Gastrocnemius medialis (tissue), 4 donors: ENCODE data around the gene POLR3GL. TPM values are rescaled to one million over a fixed set of nuclear protein-coding genes. Genes with fewer than 3 reads are reported as not detected.

Experiments used
- ATAC-seq, 2 donors: fragments of 150-250 bp; one replicate each; pipeline ENCODE4 v1.9.1; 2016
- DNase-seq, 2 donors: peaks; one replicate each; pipeline ENCODE4 v3.0.0-alpha.2; 2019
- H3K27ac ChIP-seq, 4 donors: fragments of 200-600 bp; sonication (generic); 1 replicate in 1 of 4; 2 replicates in 3 of 4; pipeline ENCODE4 v1.5.1; 2016 to 2018; ENCODE audit warnings: mild to moderate bottlenecking in 2 of 4, moderate library complexity in 1 of 4
- H3K27me3 ChIP-seq, 3 donors: fragments of 200-600 bp; sonication (generic) in 2 of 3; 1 replicate in 1 of 3; 2 replicates in 2 of 3; pipeline versions ENCODE4 v1.5.1 to v1.6.0; 2016 to 2019; ENCODE audit warnings: mild to moderate bottlenecking in 1 of 3, moderate library complexity in 1 of 3
- H3K36me3 ChIP-seq, 2 donors: fragments of 200-600 bp; sonication (generic) in 1 of 2; one replicate each; pipeline ENCODE4 v1.5.1; 2017 to 2018
- H3K4me1 ChIP-seq, 2 donors: fragments of 200-600 bp; sonication (generic) in 1 of 2; one replicate each; pipeline ENCODE4 v1.5.1; 2016 to 2017; ENCODE audit warnings: mild to moderate bottlenecking in 2 of 2
- H3K4me3 ChIP-seq, 4 donors: fragments of 200-600 bp; sonication (generic) in 3 of 4; 1 replicate in 1 of 4; 2 replicates in 3 of 4; pipeline ENCODE4 v1.5.1; 2016 to 2019; ENCODE audit warnings: mild to moderate bottlenecking in 2 of 4
- H3K9me3 ChIP-seq, 3 donors: fragments of 200-600 bp; sonication (generic) in 2 of 3; 1 replicate in 1 of 3; 2 replicates in 2 of 3; pipeline ENCODE4 v1.5.1; 2016 to 2019
- CTCF ChIP-seq, 5 experiments: fragments of 450-650 bp in 3 of 5; fragments of 200-600 bp in 2 of 5; sonication (generic) in 2 of 5; IDR thresholded peaks in 4 of 5; conservative IDR thresholded peaks in 1 of 5; 1 replicate in 4 of 5; 2 replicates in 1 of 5; pipeline ENCODE4 v1.5.1; 2016 to 2019; ENCODE audit warnings: antibody characterized with exemption in 5 of 5, mild to moderate bottlenecking in 3 of 5, moderate library complexity in 3 of 5
- POLR2A ChIP-seq, 2 donors: fragments of 450-650 bp; IDR thresholded peaks; one replicate each; pipeline ENCODE4 v1.6.1; 2017; ENCODE audit warnings: antibody characterized with exemption in 2 of 2, mild to moderate bottlenecking in 2 of 2, moderate library complexity in 2 of 2
- in situ Hi-C, 4 donors: fragments of 200-750 bp; cut with MboI; loops; one replicate each; pipeline versions ENCODE4 v1.15.0 to v1.8.0; 2017; ENCODE audit warnings: low sequenced_read_pairs in 4 of 4
- intact Hi-C: fragments of 100-400 bp; cut with DNase I; formaldehyde crosslinking; loops from one replicate; pipeline ENCODE4 v1.15.1; 2023; ENCODE audit warnings: low total_unique reads
- total RNA-seq, 4 donors: library from RNA; depleted of rRNA; stranded (reverse); fragments of >200 nt; gene quantifications; one replicate each; pipeline versions ENCODE4 v1.1.0 to v1.2.3, GENCODE V29; 2016

Gene POLR3GL
- total RNA-seq, 4 donors from 2014 or later: 43.5 to 78.8 (median 59.4) TPM

GRCh38 chr1:145977486-145978470 is 13.3 kb downstream of the POLR3GL start:
- no peaks in the 10 kb centered on the region for H3K36me3 ChIP-seq
- H3K4me1 ChIP-seq: peaks cover 49 to 50% of the 10 kb centered on the region in 2 donors
- no peaks in the 10 kb centered on the region for H3K9me3 ChIP-seq
- H3K27me3 ChIP-seq: no peaks in the 10 kb centered on the region
- DNase-seq: peak; percentile 78 to 85
- no peak for TF ChIP-seq POLR2A (IDR thresholded peaks at IDR 0.05)
- TF ChIP-seq CTCF (IDR thresholded peaks at IDR 0.05 in 4 of 5, conservative IDR thresholded peaks at IDR 0.05 in 1 of 5): peak; percentile 84 to 95 (median 92)
- peak overlapping the region; percentile 95 to 99 (median 98) for H3K27ac ChIP-seq
- ATAC-seq: peak; percentile 33 to 36
- intact Hi-C loops: loop anchor here (1.0 to 2.0 kb wide), 2 partner anchors 13 to 36 kb away; partner anchors contain the start of genes ANKRD34A and POLR3GL
- peak overlapping the region; percentile 19 to 47 (median 35) for H3K4me3 ChIP-seq
- in situ Hi-C loops: loop anchor here (5.0 kb wide), 1 partner anchor 35 kb away; no protein-coding TSS in a partner anchor

- H3K4me1 ChIP-seq: peaks cover 55% of the 10 kb centered on the region in 2 donors
- intact Hi-C loops: loop anchor here (2.0 kb wide), 1 partner anchor 14 kb away; the partner anchor contains the start of genes ANKRD34A and POLR3GL
- no peaks in the 10 kb centered on the region for H3K9me3 ChIP-seq
- peak overlapping the region; percentile 95 to 99 (median 98) for H3K27ac ChIP-seq
- TF ChIP-seq POLR2A (IDR thresholded peaks at IDR 0.05) (no peak), CTCF (IDR thresholded peaks at IDR 0.05 in 4 of 5, conservative IDR thresholded peaks at IDR 0.05 in 1 of 5) (no peak)
- in situ Hi-C loops: loop anchor here (5.0 kb wide), 1 partner anchor 34 kb away; no protein-coding TSS in a partner anchor
- ATAC-seq: no peak
- no peak for DNase-seq
- no peaks in the 10 kb centered on the region for H3K36me3 ChIP-seq
- no peaks in the 10 kb centered on the region for H3K27me3 ChIP-seq
- peak overlapping the region; percentile 27 to 47 (median 35) for H3K4me3 ChIP-seq
Measured at GRCh38 chr1:145978471-145978853, 14.0 kb downstream of the POLR3GL start.

GRCh38 chr1:145978854-145979745 is 14.6 kb downstream of the POLR3GL start:
- peak overlapping the region; percentile 36 to 47 (median 38) for H3K4me3 ChIP-seq
- in situ Hi-C loops: loop anchor here (5.0 kb wide), 1 partner anchor 33 kb away; no protein-coding TSS in a partner anchor

More at GRCh38 chr1:145978854-145979745, 14.6 kb downstream of the POLR3GL start:
- H3K4me1 ChIP-seq: peaks cover 61 to 62% of the 10 kb centered on the region in 2 donors
- no peaks in the 10 kb centered on the region for H3K9me3 ChIP-seq
- peak overlapping the region; percentile 95 to 99 (median 98) for H3K27ac ChIP-seq
- ATAC-seq: peak; percentile 75 to 76
- peak; percentile 98 to 99 for DNase-seq
- H3K36me3 ChIP-seq: no peaks in the 10 kb centered on the region
- peak in 4 of 5 experiments; percentile 29 to 42 (median 31) for TF ChIP-seq CTCF (IDR thresholded peaks at IDR 0.05 in 4 of 5, conservative IDR thresholded peaks at IDR 0.05 in 1 of 5)
- peak in 1 of 2 donors; percentile 91 for TF ChIP-seq POLR2A (IDR thresholded peaks at IDR 0.05)
- H3K27me3 ChIP-seq: no peaks in the 10 kb centered on the region
- intact Hi-C loops: loop anchor here (1.0 to 2.0 kb wide), 3 partner anchors 14 to 28 kb away; partner anchors contain the start of genes ANKRD34A and POLR3GL
